Gastroesophageal sphincter (tissue), 4 donors: ENCODE results near the gene LRRC34. TPM values are rescaled to one million over a fixed set of nuclear protein-coding genes. Genes with fewer than 3 reads are reported as not detected.

Experiments used
- ATAC-seq: fragments of 150-250 bp; one replicate; pipeline ENCODE4 v1.9.1; 2016; ENCODE audit warnings: mild to moderate bottlenecking, moderate library complexity
- H3K27ac ChIP-seq, 4 donors: fragments of 200-600 bp; sonication (generic) in 3 of 4; 1 replicate in 3 of 4; 2 replicates in 1 of 4; pipeline ENCODE4 v1.5.1; 2016 to 2019
- H3K27me3 ChIP-seq: fragments of 200-600 bp; sonication (generic); one replicate; pipeline ENCODE4 v1.5.1; 2019
- H3K36me3 ChIP-seq, 2 donors: fragments of 200-600 bp; sonication (generic); one replicate each; pipeline ENCODE4 v1.5.1; 2019; ENCODE audit warnings: control low read depth in 1 of 2
- H3K4me1 ChIP-seq, 3 donors: fragments of 200-600 bp; sonication (generic); 1 replicate in 2 of 3; 2 replicates in 1 of 3; pipeline ENCODE4 v1.5.1; 2016 to 2019; ENCODE audit warnings: control low read depth in 2 of 3
- H3K4me3 ChIP-seq, 2 donors: fragments of 200-600 bp; sonication (generic); one replicate each; pipeline ENCODE4 v1.5.1; 2019; ENCODE audit warnings: mild to moderate bottlenecking in 1 of 2, moderate library complexity in 1 of 2
- H3K9me3 ChIP-seq, 3 donors: fragments of 200-600 bp; sonication (generic); one replicate each; pipeline ENCODE4 v1.5.1; 2017 to 2019; ENCODE audit warnings: control low read depth in 2 of 3
- EP300 ChIP-seq: sonication (generic); formaldehyde crosslinking; IDR thresholded peaks from one replicate; pipeline ENCODE4 v1.6.1; 2017; ENCODE audit warnings: antibody characterized with exemption, mild to moderate bottlenecking
- POLR2A ChIP-seq, 2 donors: fragments of 450-650 bp; IDR thresholded peaks; one replicate each; pipeline ENCODE4 v1.6.1; 2017; ENCODE audit warnings: antibody characterized with exemption in 2 of 2, mild to moderate bottlenecking in 2 of 2, moderate library complexity in 1 of 2
- POLR2AphosphoS5 ChIP-seq: sonication (generic); formaldehyde crosslinking; IDR thresholded peaks from one replicate; pipeline ENCODE4 v1.6.1; 2017; ENCODE audit warnings: antibody characterized with exemption
- WGBS, 2 donors: methylation state at CpG; one replicate each; pipeline ENCODE4 v1.1.5; 2018; ENCODE audit warnings: low coverage in 1 of 2; 5-methylcytosine and 5-hydroxymethylcytosine counted together
- total RNA-seq, 4 donors: library from RNA; depleted of rRNA; stranded (reverse); fragments of >200 nt; gene quantifications; one replicate each; pipeline ENCODE4 v1.1.0, GENCODE V29; 2016
- TF ChIP-seq, protein P1 (sequence below), 4 experiments: fragments of 200-600 bp in 2 of 4; fragments of 450-650 bp in 2 of 4; sonication (generic) in 1 of 4; IDR thresholded peaks; one replicate each; pipeline ENCODE4 v1.5.1; 2017 to 2019; ENCODE audit warnings: antibody characterized with exemption in 4 of 4, mild to moderate bottlenecking in 2 of 4, moderate library complexity in 2 of 4

LRRC34 gene
- total RNA-seq, 4 donors from 2014 or later: 3.1 to 7.9 (median 5.9) TPM

DNA sequence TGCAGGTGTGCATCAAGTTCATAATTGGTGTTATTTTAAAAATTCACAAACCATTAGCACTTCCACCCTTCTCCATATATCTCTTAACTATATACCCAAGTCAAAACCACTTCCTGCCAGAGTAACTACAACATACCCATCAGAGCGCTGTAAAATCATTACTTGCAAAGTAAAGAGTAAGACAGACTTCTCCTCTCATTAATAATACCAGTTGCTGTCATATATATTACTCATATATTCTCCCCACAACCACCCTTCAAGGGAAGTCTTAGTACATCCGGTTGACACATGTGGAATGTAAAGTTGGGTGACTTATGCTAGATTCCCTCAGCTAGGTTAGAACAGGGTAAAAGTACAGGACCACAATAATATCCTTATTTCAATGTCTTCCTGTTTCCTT is 53.4 kb downstream of the LRRC34 start:
- no peak overlapping the region for H3K27ac ChIP-seq

DNA sequence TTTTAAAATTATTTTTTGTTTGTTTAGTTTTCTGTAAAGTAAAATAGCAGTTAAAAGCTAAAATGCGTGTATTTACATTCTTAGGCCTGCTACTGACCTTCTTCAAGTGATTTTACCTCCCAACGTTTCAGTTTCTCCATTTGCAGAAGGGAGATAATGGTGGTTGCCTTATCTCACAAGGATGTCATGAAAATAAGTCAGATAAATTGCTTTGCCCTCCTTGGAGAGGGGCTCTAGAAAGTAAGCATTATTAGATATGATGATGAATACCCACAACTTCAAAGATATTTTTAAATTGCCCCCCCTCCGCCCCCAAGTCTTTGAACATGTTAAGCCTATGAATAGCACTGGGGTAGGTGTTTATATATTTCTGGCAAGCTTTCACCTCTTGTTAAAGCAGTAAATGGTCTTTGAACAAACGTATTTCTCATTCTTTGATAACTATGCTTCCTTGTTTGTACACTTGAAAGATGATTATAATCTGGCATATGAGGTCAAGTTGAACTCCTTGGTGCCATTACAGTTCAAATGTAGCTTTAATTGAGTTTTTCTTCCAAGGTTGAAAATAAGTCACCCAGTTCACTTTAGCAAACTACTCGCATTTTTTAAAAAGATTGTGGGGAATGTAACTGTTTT is 54.2 kb downstream of the LRRC34 start:
- WGBS, 2 donors: 33 to 50% methylated on average over 5 of the region's 5 CpGs
- Histone ChIP-seq H3K36me3 (no peaks in the 10 kb centered on the region), H3K9me3 (no peaks in the 10 kb centered on the region)

More for the DNA sequence above, 53.4 kb downstream of the LRRC34 start:
- TF ChIP-seq EP300 (no peak), POLR2AphosphoS5 (no peak), POLR2A (IDR thresholded peaks at IDR 0.05) (no peak)
- TF ChIP-seq, protein P1, sequence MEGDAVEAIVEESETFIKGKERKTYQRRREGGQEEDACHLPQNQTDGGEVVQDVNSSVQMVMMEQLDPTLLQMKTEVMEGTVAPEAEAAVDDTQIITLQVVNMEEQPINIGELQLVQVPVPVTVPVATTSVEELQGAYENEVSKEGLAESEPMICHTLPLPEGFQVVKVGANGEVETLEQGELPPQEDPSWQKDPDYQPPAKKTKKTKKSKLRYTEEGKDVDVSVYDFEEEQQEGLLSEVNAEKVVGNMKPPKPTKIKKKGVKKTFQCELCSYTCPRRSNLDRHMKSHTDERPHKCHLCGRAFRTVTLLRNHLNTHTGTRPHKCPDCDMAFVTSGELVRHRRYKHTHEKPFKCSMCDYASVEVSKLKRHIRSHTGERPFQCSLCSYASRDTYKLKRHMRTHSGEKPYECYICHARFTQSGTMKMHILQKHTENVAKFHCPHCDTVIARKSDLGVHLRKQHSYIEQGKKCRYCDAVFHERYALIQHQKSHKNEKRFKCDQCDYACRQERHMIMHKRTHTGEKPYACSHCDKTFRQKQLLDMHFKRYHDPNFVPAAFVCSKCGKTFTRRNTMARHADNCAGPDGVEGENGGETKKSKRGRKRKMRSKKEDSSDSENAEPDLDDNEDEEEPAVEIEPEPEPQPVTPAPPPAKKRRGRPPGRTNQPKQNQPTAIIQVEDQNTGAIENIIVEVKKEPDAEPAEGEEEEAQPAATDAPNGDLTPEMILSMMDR (IDR thresholded peaks at IDR 0.05): no peak
- Histone ChIP-seq H3K36me3 (no peaks in the 10 kb centered on the region), H3K9me3 (no peaks in the 10 kb centered on the region), H3K27me3 (no peaks in the 10 kb centered on the region), H3K4me1 (peaks cover 0 to 6% (median 2%) of the 10 kb centered on the region in 3 donors), H3K4me3 (no peak overlapping the region)
- 64 to 91% methylated on average over 2 of the region's 2 CpGs for WGBS, 2 donors
- no peak for ATAC-seq

DNA sequence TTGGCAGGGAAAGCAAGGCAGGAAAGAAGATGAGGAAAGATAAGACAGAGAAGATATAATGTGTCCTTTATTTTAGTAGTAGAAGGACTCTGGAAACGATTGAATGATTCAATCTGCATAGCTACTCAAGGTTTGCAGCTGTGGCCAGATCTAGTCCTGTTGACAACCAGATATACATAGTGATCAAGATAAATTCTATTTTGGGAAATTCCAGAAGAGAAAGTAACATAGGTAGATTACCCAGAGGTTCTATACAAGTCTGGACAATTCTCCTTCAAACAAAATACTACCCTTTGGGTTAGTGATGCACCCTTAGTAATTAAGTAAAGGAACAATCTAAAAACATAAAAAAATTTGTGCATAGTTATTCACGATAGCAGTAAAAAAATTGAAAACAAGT is 57.2 kb downstream of the LRRC34 start:
- Histone ChIP-seq H3K9me3 (no peaks in the 10 kb centered on the region), H3K27me3 (no peaks in the 10 kb centered on the region), H3K36me3 (no peaks in the 10 kb centered on the region), H3K27ac (no peak overlapping the region), H3K4me3 (no peak overlapping the region), H3K4me1 (no peaks in the 10 kb centered on the region)
- 56 to 88% methylated on average over 2 of the region's 2 CpGs for WGBS, 2 donors
- TF ChIP-seq EP300: no peak
- no peak for TF ChIP-seq POLR2A (IDR thresholded peaks at IDR 0.05)
- no peak for TF ChIP-seq POLR2AphosphoS5
- TF ChIP-seq, protein P1 (IDR thresholded peaks at IDR 0.05): no peak
- no peak for ATAC-seq

More for the DNA sequence above, 54.2 kb downstream of the LRRC34 start:
- H3K27ac ChIP-seq: no peak overlapping the region
- H3K27me3 ChIP-seq: no peaks in the 10 kb centered on the region
- ATAC-seq: no peak
- no peaks in the 10 kb centered on the region for H3K4me1 ChIP-seq
- TF ChIP-seq POLR2AphosphoS5: no peak
- TF ChIP-seq, protein P1 (IDR thresholded peaks at IDR 0.05): no peak
- no peak for TF ChIP-seq EP300
- TF ChIP-seq POLR2A (IDR thresholded peaks at IDR 0.05): no peak
- H3K4me3 ChIP-seq: no peak overlapping the region

DNA sequence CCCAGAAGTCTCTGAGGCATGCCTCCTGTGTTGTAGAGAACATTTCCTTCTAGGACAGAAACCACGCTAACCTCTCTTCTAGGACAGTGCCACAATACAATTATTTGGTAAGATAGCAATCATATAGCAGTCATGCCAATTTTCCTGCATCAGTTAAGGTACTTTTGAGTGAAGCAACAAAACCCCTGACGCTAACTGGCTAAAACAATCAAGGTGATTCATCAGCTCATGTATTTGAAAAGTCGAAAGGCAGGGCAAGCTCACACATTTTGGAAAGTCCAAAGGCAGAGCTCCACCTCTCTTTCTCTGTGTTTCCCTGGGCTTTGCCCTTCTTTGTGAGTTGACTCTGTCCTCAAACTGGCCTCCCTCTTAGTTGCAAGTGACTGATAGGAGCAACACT is 58.0 kb downstream of the LRRC34 start:
- no peaks in the 10 kb centered on the region for H3K9me3 ChIP-seq
- WGBS, 2 donors: 90 to 94% methylated on average over 2 to 3 of the region's 3 CpGs
- ATAC-seq: no peak
- no peaks in the 10 kb centered on the region for H3K4me1 ChIP-seq
- no peaks in the 10 kb centered on the region for H3K27me3 ChIP-seq
- no peak overlapping the region for H3K4me3 ChIP-seq
- H3K27ac ChIP-seq: no peak overlapping the region
- H3K36me3 ChIP-seq: no peaks in the 10 kb centered on the region
- TF ChIP-seq POLR2A (IDR thresholded peaks at IDR 0.05): no peak
- no peak for TF ChIP-seq POLR2AphosphoS5

DNA sequence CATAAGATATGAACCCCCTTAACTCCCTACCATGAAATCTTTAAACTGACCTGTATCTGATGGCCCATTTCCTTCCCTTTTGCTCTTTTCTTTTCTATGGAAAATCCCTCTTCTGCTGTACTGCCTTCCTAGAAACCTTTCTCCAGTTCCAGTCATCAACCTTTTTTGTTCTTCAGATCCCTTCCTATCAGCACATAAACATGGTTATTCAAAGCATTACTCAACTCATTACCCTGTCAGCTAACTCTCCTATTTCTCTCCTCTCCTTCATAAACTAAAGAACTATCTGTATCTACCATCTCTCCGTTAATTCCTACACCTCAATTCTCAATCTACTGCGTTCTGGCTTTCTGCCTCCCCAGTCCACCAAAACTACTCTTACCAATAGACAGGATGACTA is 60.8 kb downstream of the LRRC34 start:
- Histone ChIP-seq H3K4me3 (no peak overlapping the region), H3K27ac (no peak overlapping the region), H3K36me3 (no peaks in the 10 kb centered on the region), H3K4me1 (no peaks in the 10 kb centered on the region), H3K9me3 (no peaks in the 10 kb centered on the region), H3K27me3 (no peaks in the 10 kb centered on the region)
- 47 to 100% methylated on average over 1 to 2 of the region's 2 CpGs for WGBS, 2 donors
- no peak for ATAC-seq
- TF ChIP-seq, protein P1 (IDR thresholded peaks at IDR 0.05): no peak
- no peak for TF ChIP-seq EP300
- TF ChIP-seq POLR2AphosphoS5: no peak
- no peak for TF ChIP-seq POLR2A (IDR thresholded peaks at IDR 0.05)
